IMR-90 (cell line): ENCODE data around the gene TEAD1. TPM values are rescaled to one million over a fixed set of nuclear protein-coding genes. Genes with fewer than 3 reads are reported as not detected.

Experiments used
- ATAC-seq: fragments of 200-7000 bp; cut with Tn5 transposase; 2 replicates; pipeline ENCODE4 v1.9.1; 2020; ENCODE audit warnings: low read depth, mild to moderate bottlenecking, moderate library complexity
- BruUV-seq: library from RNA; stranded (reverse); fragments of 400-500 nt; replicated peaks from 2 replicates; lab custom pipeline; 2021; lab: Mats Ljungman, UMichigan
- CTCF ChIA-PET: fragments of 300-600 bp; formaldehyde crosslinking; extraction: SDS; loops from one replicate; lab custom pipeline; 2021; ENCODE audit warnings: antibody characterized with exemption; lab: Yijun Ruan, JAX
- POLR2A ChIA-PET: fragments of 300-600 bp; sonication (Branson Sonifier 250); formaldehyde crosslinking; loops from one replicate; lab custom pipeline; 2022; ENCODE audit warnings: antibody characterized with exemption; ENCODE audit not compliant: unreplicated experiment; lab: Charles Lee
- DNase-seq: peaks from one replicate; pipeline ENCODE4 v3.0.0; 2013
- H2AFZ ChIP-seq: replicated peaks from 2 replicates; pipeline ENCODE3; 2013; ENCODE audit warnings: low read length, mild to moderate bottlenecking; ENCODE audit not compliant: poor library complexity
- H2AK5ac ChIP-seq: 2 replicates; pipeline ENCODE4 v1.6.1; 2013; ENCODE audit warnings: low read depth, low read length, inconsistent platforms
- H2AK9ac ChIP-seq: replicated peaks from 2 replicates; pipeline ENCODE3; 2013; ENCODE audit warnings: mild to moderate bottlenecking, low read depth, low read length, moderate library complexity; ENCODE audit not compliant: poor library complexity
- H2BK120ac ChIP-seq: 2 replicates; pipeline ENCODE4 v1.6.1; 2013; ENCODE audit warnings: low read depth, low read length, inconsistent platforms
- H2BK15ac ChIP-seq: 3 replicates; pipeline ENCODE4 v1.6.1; 2013; ENCODE audit warnings: low read depth, low read length, inconsistent platforms
- H2BK20ac ChIP-seq: 2 replicates; pipeline ENCODE4 v1.6.1; 2013; ENCODE audit warnings: low read depth, mild to moderate bottlenecking, inconsistent platforms, low read length, moderate library complexity
- H2BK5ac ChIP-seq: 2 replicates; pipeline ENCODE4 v1.6.1; 2013; ENCODE audit warnings: mild to moderate bottlenecking, low read depth, low read length, inconsistent platforms; ENCODE audit not compliant: poor library complexity, severe bottlenecking
- H3K14ac ChIP-seq: replicated peaks from 2 replicates; pipeline ENCODE4 v1.6.1; 2013; ENCODE audit warnings: low read depth, low read length, inconsistent platforms
- H3K18ac ChIP-seq: 2 replicates; pipeline ENCODE4 v1.6.1; 2013; ENCODE audit warnings: low read depth, low read length, control low read depth
- H3K23ac ChIP-seq: 2 replicates; pipeline ENCODE4 v1.6.1; 2013; ENCODE audit warnings: low read depth, low read length, inconsistent platforms
- H3K27ac ChIP-seq: 2 replicates; pipeline ENCODE4 v1.5.1; 2013; ENCODE audit warnings: mild to moderate bottlenecking, control low read depth, low read length; ENCODE audit not compliant: insufficient read depth
- H3K27me3 ChIP-seq: 2 replicates; pipeline ENCODE4 v1.6.1; 2013; ENCODE audit warnings: low read length; ENCODE audit not compliant: control insufficient read depth, insufficient read depth
- H3K36me3 ChIP-seq: 2 replicates; pipeline ENCODE4 v1.6.1; 2013; ENCODE audit warnings: low read length, mixed read lengths; ENCODE audit not compliant: control insufficient read depth, insufficient read depth
- H3K4ac ChIP-seq: 2 replicates; pipeline ENCODE4 v1.6.1; 2013; ENCODE audit warnings: low read depth, low read length, inconsistent platforms
- H3K4me1 ChIP-seq: 2 replicates; pipeline ENCODE4 v1.6.1; 2013; ENCODE audit warnings: low read length, mixed read lengths; ENCODE audit not compliant: control insufficient read depth, insufficient read depth
- H3K4me2 ChIP-seq: 2 replicates; pipeline ENCODE4 v1.6.1; 2013; ENCODE audit warnings: low read depth, mild to moderate bottlenecking, control low read depth, low read length, moderate library complexity
- H3K4me3 ChIP-seq: 2 replicates; pipeline ENCODE4 v1.5.1; 2013; ENCODE audit warnings: low read depth, mild to moderate bottlenecking, control low read depth, low read length, moderate library complexity; ENCODE audit not compliant: insufficient read depth
- H3K56ac ChIP-seq: 2 replicates; pipeline ENCODE4 v1.6.1; 2013; ENCODE audit warnings: low read length, inconsistent platforms; ENCODE audit not compliant: insufficient read depth; ENCODE audit errors: extremely low read depth
- H3K79me1 ChIP-seq, 2 experiments: 2 replicates each; pipeline ENCODE4 v1.6.1; 2013; ENCODE audit warnings: low read length in 2 of 2, inconsistent platforms in 1 of 2, low read depth in 1 of 2
- H3K9ac ChIP-seq: 2 replicates; pipeline ENCODE4 v1.6.1; 2013; ENCODE audit warnings: low read depth, low read length, control low read depth
- H3K9me1 ChIP-seq: 2 replicates; pipeline ENCODE4 v1.6.1; 2013; ENCODE audit warnings: low read length, inconsistent platforms; ENCODE audit not compliant: insufficient read depth
- H3K9me3 ChIP-seq: 2 replicates; pipeline ENCODE4 v1.6.1; 2013; ENCODE audit warnings: low read length; ENCODE audit not compliant: control insufficient read depth, insufficient read depth
- H4K20me1 ChIP-seq: 2 replicates; pipeline ENCODE4 v1.6.1; 2013; ENCODE audit warnings: low read length, inconsistent platforms; ENCODE audit not compliant: insufficient read depth
- H4K5ac ChIP-seq: 2 replicates; pipeline ENCODE4 v1.6.1; 2013; ENCODE audit warnings: mild to moderate bottlenecking, low read depth, low read length, control low read depth
- H4K8ac ChIP-seq, 2 experiments: 2 replicates each; pipeline ENCODE4 v1.6.1; 2013; ENCODE audit warnings: low read depth in 2 of 2, low read length in 2 of 2, control low read depth in 1 of 2, inconsistent platforms in 1 of 2
- H4K91ac ChIP-seq: 2 replicates; pipeline ENCODE4 v1.6.1; 2013; ENCODE audit warnings: low read depth, low read length, inconsistent platforms; ENCODE audit not compliant: insufficient read depth
- BHLHE40 ChIP-seq: fragments of 150-350 bp; IDR thresholded peaks from 2 replicates; pipeline ENCODE4 v1.6.1; 2016; ENCODE audit warnings: mild to moderate bottlenecking, low read depth, low read length
- CHD1 ChIP-seq: IDR thresholded peaks from 2 replicates; pipeline ENCODE4 v1.6.1; 2012; ENCODE audit warnings: low read depth, low read length, improper control_type of control experiment
- CTCF ChIP-seq: conservative IDR thresholded peaks from 2 replicates; pipeline ENCODE4 v1.5.1; 2012; ENCODE audit warnings: mild to moderate bottlenecking, low read depth, low read length, improper control_type of control experiment
- FOS ChIP-seq: fragments of 150-350 bp; IDR thresholded peaks from 2 replicates; pipeline ENCODE4 v1.6.1; 2016; ENCODE audit warnings: low read depth, low read length
- MAZ ChIP-seq: IDR thresholded peaks from 2 replicates; pipeline ENCODE4 v1.6.1; 2012; ENCODE audit warnings: low read depth, mild to moderate bottlenecking, low read length, improper control_type of control experiment, moderate library complexity, borderline replicate concordance
- MXI1 ChIP-seq: IDR thresholded peaks from 2 replicates; pipeline ENCODE4 v1.6.1; 2012; ENCODE audit warnings: low read depth, mild to moderate bottlenecking, low read length, moderate library complexity, borderline replicate concordance
- NFE2L2 ChIP-seq: fragments of 150-350 bp; IDR thresholded peaks from 2 replicates; pipeline ENCODE4 v1.6.1; 2016; ENCODE audit warnings: low read depth, mild to moderate bottlenecking, low read length
- RCOR1 ChIP-seq: IDR thresholded peaks from 2 replicates; pipeline ENCODE4 v1.6.1; 2012; ENCODE audit warnings: mild to moderate bottlenecking, low read length, improper control_type of control experiment; ENCODE audit not compliant: insufficient replicate concordance
- RFX5 ChIP-seq: IDR thresholded peaks from 2 replicates; pipeline ENCODE4 v1.8.0; 2012; ENCODE audit warnings: low read depth, mild to moderate bottlenecking, low read length, moderate library complexity
- SMC3 ChIP-seq: fragments of 150-350 bp; IDR thresholded peaks from 2 replicates; pipeline ENCODE4 v1.6.1; 2016; ENCODE audit warnings: low read depth, mild to moderate bottlenecking, antibody characterized with exemption, low read length, moderate library complexity
- WGBS, 2 experiments: methylation state at CpG; one replicate each; pipeline versions ENCODE4 v1.1.5 to v1.1.7; 2013; ENCODE audit warnings: missing lambda C conversion rate in 2 of 2; ENCODE audit not compliant: insufficient read length in 1 of 2; ENCODE audit errors: extremely low coverage in 2 of 2; 5-methylcytosine and 5-hydroxymethylcytosine counted together
- dilution Hi-C: fragments of 300-500 bp; cut with HindIII; formaldehyde crosslinking; loops from one replicate; pipeline ENCODE4 v1.14.3; 2018; ENCODE audit warnings: low sequenced_read_pairs; ENCODE audit not compliant: unreplicated experiment
- in situ Hi-C: fragments of 300-500 bp; cut with MboI; formaldehyde crosslinking; loops from 3 replicates; pipeline ENCODE4 v1.14.3; 2019; ENCODE audit warnings: low sequenced_read_pairs, inconsistent platforms, mixed read lengths
- intact Hi-C: fragments of 100-400 bp; cut with micrococcal nuclease; formaldehyde crosslinking; loops from 2 replicates; pipeline ENCODE4 v1.10.0; 2022
- polyA plus RNA-seq, 3 experiments: library from polyadenylated mRNA; depleted of rRNA; stranded (reverse); fragments of >200 nt; gene quantifications; 2 replicates each; pipeline ENCODE4 v1.2.3, GENCODE V29; 2012; ENCODE audit warnings: low replicate concordance in 1 of 3
- total RNA-seq: library from RNA; depleted of rRNA; stranded (reverse); fragments of >200 nt; gene quantifications from 2 replicates; pipeline ENCODE4 v1.2.3, GENCODE V29; 2012

TEAD1 gene
- total and polyA plus RNA-seq, 2 of the 4 experiments (the other 2 are of a cell fraction): 51.8 to 69.2 TPM

GRCh38 chr11:12711496-12711895, 37.3 kb downstream of the TEAD1 start:
- WGBS, 2 experiments: no CpG with 5 or more reads among the region's 1 CpG
- no TSS peak for BruUV-seq

More at GRCh38 chr11:12711496-12711895, 37.3 kb downstream of the TEAD1 start:
- Histone ChIP-seq H3K56ac (no peak overlapping the region), H3K9ac (no peak overlapping the region), H3K4me3 (no peak overlapping the region), H3K36me3 (peaks cover 11% of the 10 kb centered on the region), H3K14ac (no peak overlapping the region), H2AK5ac (no peak overlapping the region), H3K79me1 (peaks cover 41 to 98% of the 10 kb centered on the region in 2 experiments), H3K18ac (no peak overlapping the region), H3K4me1 (peaks cover 30% of the 10 kb centered on the region), H2BK120ac (no peak overlapping the region), H3K27me3 (no peaks in the 10 kb centered on the region), H4K8ac (no peak overlapping the region), H3K23ac (peak overlapping the region; percentile 47; the same call in 1 of the 2 replicates), H2BK5ac (no peak overlapping the region), H2AK9ac (no peak overlapping the region), H3K9me1 (peaks cover 57% of the 10 kb centered on the region), H2BK15ac (no peak overlapping the region), H2BK20ac (no peak overlapping the region), H3K4me2 (no peak overlapping the region), H2AFZ (no peak overlapping the region), H4K20me1 (peaks cover 98% of the 10 kb centered on the region), H3K9me3 (no peaks in the 10 kb centered on the region), H3K27ac (no peak overlapping the region), H3K4ac (no peak overlapping the region), H4K5ac (no peak overlapping the region), H4K91ac (no peak overlapping the region)
- intact Hi-C loops: no loop called here
- in situ Hi-C loops: no loop called here
- CTCF ChIA-PET: no interaction called here
- ATAC-seq (no peak), DNase-seq (no peak)
- POLR2A ChIA-PET: no interaction called here
- dilution Hi-C loops: no loop called here
- TF ChIP-seq MXI1 (no peak), MAZ (no peak), SMC3 (no peak), RCOR1 (no peak), NFE2L2 (no peak), FOS (no peak), BHLHE40 (no peak), CTCF (no peak), CHD1 (no peak), RFX5 (no peak)
